Measurements from ENCODE around the gene MAP3K2. TPM values are rescaled to one million over a fixed set of nuclear protein-coding genes. Genes with fewer than 3 reads are reported as not detected.

Gene MAP3K2
- total RNA-seq, 4 donors from 2014 or later = 34.2 to 69.5 (median 61.1) TPM

DNA sequence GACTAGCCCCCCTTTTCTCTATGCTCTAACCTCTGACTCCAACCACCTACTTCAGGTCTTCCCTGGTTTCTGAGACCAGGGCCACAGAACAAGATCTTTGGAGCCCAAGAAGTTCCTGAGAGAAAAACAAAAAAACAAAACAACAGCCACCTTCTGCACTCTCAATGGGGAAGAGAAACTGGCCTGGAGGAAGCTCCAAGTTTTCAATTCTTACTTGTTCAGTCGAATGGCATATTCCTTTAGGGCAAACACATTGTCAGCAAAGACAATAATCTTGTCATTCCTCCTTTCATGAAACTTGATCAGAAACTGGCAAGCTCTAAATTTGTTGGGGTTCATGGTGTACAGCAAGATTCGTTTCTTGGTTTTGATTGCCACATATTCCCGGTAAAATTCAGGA is 108.8 kb downstream of the MAP3K2 start:
- peaks cover 0 to 3% (median 0%) of the 10 kb centered on the region in 4 donors for H3K4me1 ChIP-seq
- H3K27me3 ChIP-seq = no peaks in the 10 kb centered on the region
- no peak for TF ChIP-seq POLR2A (IDR thresholded peaks at IDR 0.05)
- TF ChIP-seq, protein P1, sequence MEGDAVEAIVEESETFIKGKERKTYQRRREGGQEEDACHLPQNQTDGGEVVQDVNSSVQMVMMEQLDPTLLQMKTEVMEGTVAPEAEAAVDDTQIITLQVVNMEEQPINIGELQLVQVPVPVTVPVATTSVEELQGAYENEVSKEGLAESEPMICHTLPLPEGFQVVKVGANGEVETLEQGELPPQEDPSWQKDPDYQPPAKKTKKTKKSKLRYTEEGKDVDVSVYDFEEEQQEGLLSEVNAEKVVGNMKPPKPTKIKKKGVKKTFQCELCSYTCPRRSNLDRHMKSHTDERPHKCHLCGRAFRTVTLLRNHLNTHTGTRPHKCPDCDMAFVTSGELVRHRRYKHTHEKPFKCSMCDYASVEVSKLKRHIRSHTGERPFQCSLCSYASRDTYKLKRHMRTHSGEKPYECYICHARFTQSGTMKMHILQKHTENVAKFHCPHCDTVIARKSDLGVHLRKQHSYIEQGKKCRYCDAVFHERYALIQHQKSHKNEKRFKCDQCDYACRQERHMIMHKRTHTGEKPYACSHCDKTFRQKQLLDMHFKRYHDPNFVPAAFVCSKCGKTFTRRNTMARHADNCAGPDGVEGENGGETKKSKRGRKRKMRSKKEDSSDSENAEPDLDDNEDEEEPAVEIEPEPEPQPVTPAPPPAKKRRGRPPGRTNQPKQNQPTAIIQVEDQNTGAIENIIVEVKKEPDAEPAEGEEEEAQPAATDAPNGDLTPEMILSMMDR (IDR thresholded peaks at IDR 0.05) = no peak
- no peak overlapping the region for H3K27ac ChIP-seq
- H3K36me3 ChIP-seq = peaks cover 4 to 99% (median 31%) of the 10 kb centered on the region in 3 donors
- WGBS, 2 donors = 58 to 75% methylated on average over 3 of the region's 3 CpGs
- H3K4me3 ChIP-seq = no peak overlapping the region
- peaks cover 0 to 3% (median 0%) of the 10 kb centered on the region in 4 donors for H3K9me3 ChIP-seq
- DNase-seq (ENCODE audit: low spot score in 2 of 2) = no peak

DNA sequence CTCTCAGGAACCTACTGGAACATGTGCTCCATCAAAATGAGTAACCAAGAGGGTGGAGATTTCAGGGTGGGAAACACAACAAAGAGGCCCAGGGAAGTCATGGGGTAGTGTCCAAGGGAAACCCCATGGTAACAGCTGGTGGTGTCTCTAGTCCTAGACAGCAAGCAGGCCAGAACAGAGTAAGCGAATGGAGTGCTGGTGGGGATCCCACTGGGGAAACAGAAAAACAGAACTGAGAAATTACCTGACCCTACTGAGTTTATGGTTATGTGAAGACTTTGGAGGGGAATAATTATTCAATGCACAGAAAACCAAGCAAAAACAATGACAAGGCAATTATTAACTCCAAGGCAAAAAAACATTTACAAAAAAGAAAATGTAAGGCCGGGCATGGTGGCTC is 110.7 kb downstream of the MAP3K2 start:
- 70 to 94% methylated on average over 2 of the region's 2 CpGs for WGBS, 2 donors
- TF ChIP-seq, protein P1 (IDR thresholded peaks at IDR 0.05) = no peak
- TF ChIP-seq EP300 (IDR thresholded peaks at IDR 0.05) (no peak), POLR2A (IDR thresholded peaks at IDR 0.05) (no peak)
- Histone ChIP-seq H3K4me3 (no peak overlapping the region), H3K27me3 (no peaks in the 10 kb centered on the region), H3K27ac (no peak overlapping the region), H3K9me3 (no peaks in the 10 kb centered on the region), H3K36me3 (peaks cover 0 to 99% (median 24%) of the 10 kb centered on the region in 3 donors), H3K4me1 (peaks cover 0 to 3% (median 0%) of the 10 kb centered on the region in 4 donors)
- no peak for DNase-seq (ENCODE audit: low spot score in 2 of 2)

DNA sequence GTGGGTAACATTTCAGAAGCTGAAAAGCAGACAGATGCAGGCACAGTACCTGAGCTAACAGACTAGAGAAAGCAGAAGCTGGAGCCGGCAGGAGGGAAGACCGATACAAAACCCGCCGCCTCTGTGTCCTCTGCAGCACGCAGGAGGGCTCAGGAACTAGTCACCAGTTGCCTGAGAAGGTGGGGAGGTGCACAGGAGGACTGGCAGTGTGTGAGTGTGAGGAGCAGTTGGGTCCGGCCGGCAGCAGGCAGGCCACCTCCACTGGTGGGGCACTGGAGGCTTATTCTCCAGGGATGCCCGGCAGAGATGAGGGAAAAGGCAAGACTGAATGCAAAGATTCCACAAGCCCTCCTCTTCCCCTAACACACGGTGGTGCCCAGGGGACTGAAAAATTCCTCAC is 112.0 kb downstream of the MAP3K2 start:
- no peak for DNase-seq (ENCODE audit: low spot score in 2 of 2)
- TF ChIP-seq, protein P1 (IDR thresholded peaks at IDR 0.05) = no peak
- TF ChIP-seq POLR2A (IDR thresholded peaks at IDR 0.05) = no peak
- TF ChIP-seq EP300 (IDR thresholded peaks at IDR 0.05) = no peak
- no peaks in the 10 kb centered on the region for H3K9me3 ChIP-seq
- no peaks in the 10 kb centered on the region for H3K27me3 ChIP-seq
- peaks cover 0 to 3% (median 0%) of the 10 kb centered on the region in 4 donors for H3K4me1 ChIP-seq
- no peak overlapping the region for H3K4me3 ChIP-seq
- H3K36me3 ChIP-seq = peaks cover 6 to 100% (median 33%) of the 10 kb centered on the region in 3 donors
- 85 to 88% methylated on average over 9 of the region's 9 CpGs for WGBS, 2 donors
- no peak overlapping the region for H3K27ac ChIP-seq

DNA sequence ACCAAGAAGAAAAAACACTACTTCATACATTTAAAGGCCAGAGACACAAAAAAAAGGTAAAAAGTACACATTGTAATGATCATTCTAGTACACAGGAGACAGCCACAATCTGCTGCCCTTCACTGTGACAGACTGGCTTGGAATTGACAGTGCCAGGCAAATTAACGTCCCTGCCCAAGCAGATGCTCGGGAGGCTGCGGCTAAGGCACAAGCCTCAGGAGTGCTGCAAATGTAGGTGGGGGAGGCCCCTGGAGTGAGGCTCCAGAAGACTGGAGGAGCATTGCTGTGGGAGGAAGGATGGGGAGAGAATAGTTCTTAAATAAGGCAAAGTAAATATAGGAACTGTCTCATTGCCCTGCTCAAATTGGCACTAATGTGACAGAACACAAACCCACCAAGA is 112.4 kb downstream of the MAP3K2 start:
- no peak for DNase-seq (ENCODE audit: low spot score in 2 of 2)
- peaks cover 0 to 3% (median 0%) of the 10 kb centered on the region in 4 donors for H3K4me1 ChIP-seq
- peaks cover 10 to 100% (median 38%) of the 10 kb centered on the region in 3 donors for H3K36me3 ChIP-seq
- H3K4me3 ChIP-seq = no peak overlapping the region
- no peaks in the 10 kb centered on the region for H3K9me3 ChIP-seq
- H3K27me3 ChIP-seq = no peaks in the 10 kb centered on the region
- no peak overlapping the region for H3K27ac ChIP-seq
- TF ChIP-seq, protein P1 (IDR thresholded peaks at IDR 0.05) = no peak
- no peak for TF ChIP-seq POLR2A (IDR thresholded peaks at IDR 0.05)
- no peak for TF ChIP-seq EP300 (IDR thresholded peaks at IDR 0.05)
- WGBS, 2 donors = 87 to 88% methylated on average over 3 of the region's 3 CpGs

DNA sequence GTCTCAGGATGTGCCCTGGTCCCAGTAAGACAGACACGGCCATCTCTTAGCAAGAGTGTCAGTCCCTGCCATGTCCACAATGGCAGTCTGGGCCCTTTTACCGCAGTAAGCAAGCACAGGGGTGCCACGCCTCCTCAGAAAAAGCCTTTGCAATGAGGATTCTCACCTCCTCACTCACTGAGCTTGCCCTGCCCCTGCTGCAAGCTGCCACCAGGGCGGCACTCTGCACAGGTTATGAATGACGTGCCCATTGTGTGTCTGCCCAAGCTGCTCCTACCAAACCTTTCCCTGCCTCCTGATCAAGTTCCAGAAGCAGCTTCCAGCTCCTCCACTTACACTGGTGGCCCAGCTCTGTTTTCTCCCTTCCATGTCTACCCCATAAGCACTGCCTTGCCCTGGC is 117.1 kb downstream of the MAP3K2 start:
- no peak overlapping the region for H3K27ac ChIP-seq
- H3K9me3 ChIP-seq = no peaks in the 10 kb centered on the region
- no peak overlapping the region for H3K4me3 ChIP-seq
- WGBS, 2 donors = 95 to 99% methylated on average over 5 of the region's 5 CpGs
- no peak for TF ChIP-seq EP300 (IDR thresholded peaks at IDR 0.05)
- TF ChIP-seq, protein P1 (IDR thresholded peaks at IDR 0.05) = no peak
- no peak for TF ChIP-seq POLR2A (IDR thresholded peaks at IDR 0.05)
- no peaks in the 10 kb centered on the region for H3K27me3 ChIP-seq
- H3K36me3 ChIP-seq = peaks cover 10 to 93% (median 34%) of the 10 kb centered on the region in 3 donors
- H3K4me1 ChIP-seq = no peaks in the 10 kb centered on the region
- DNase-seq (ENCODE audit: low spot score in 2 of 2) = no peak
